Measurements from ENCODE around the gene PRKX. TPM values are rescaled to one million over a fixed set of nuclear protein-coding genes. Genes with fewer than 3 reads are reported as not detected.

PRKX gene
- total and polyA plus RNA-seq, 2 of the 4 experiments (the other 2 are of a cell fraction): 7.2 to 14.9 TPM

DNA sequence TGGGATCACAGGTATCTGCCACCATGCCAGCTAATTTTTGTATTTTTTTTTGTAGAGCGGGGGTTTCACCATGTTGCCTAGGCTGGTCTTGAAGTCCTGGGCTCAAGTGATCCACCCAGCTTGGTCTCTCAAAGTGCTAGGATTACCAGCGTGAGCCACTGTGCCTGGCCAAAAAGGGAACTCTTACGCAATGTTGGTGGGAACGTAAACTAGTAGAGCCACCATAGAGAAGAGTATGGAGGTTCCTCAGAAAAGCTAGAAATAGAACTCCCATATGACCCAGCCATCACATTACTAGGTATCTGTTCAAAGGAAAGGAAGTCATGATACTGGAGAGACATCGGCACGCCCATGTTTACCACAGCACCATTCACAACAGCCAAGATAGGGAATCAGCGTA lies 85.9 kb downstream of the PRKX start:
- Histone ChIP-seq H3K4me1 (ENCODE audit: control insufficient read depth, insufficient read depth, low read length) (no peaks in the 10 kb centered on the region), H3K23ac (ENCODE audit: low read depth, low read length) (no peak overlapping the region), H4K91ac (ENCODE audit: insufficient read depth, low read depth, low read length) (no peak overlapping the region), H2BK15ac (ENCODE audit: low read depth, low read length) (no peak overlapping the region), H3K56ac (ENCODE audit: extremely low read depth, insufficient read depth, low read length) (no peak overlapping the region), H3K9ac (ENCODE audit: low read depth, low read length) (no peak overlapping the region), H3K79me1 (ENCODE audit: low read depth in 1 of 2, low read length in 2 of 2) (no peaks in the 10 kb centered on the region), H3K9me1 (ENCODE audit: insufficient read depth, low read length) (no peaks in the 10 kb centered on the region), H2BK120ac (ENCODE audit: low read depth, low read length) (no peak overlapping the region), H3K14ac (replicated peaks; ENCODE audit: low read depth, low read length) (no peak overlapping the region), H3K4me3 (ENCODE audit: insufficient read depth, low read depth, low read length) (no peak overlapping the region), H2BK20ac (ENCODE audit: low read depth, low read length) (no peak overlapping the region), H3K4ac (ENCODE audit: low read depth, low read length) (no peak overlapping the region), H2AK9ac (replicated peaks; ENCODE audit: low read depth, low read length, poor library complexity) (no peak overlapping the region), H4K20me1 (ENCODE audit: insufficient read depth, low read length) (no peaks in the 10 kb centered on the region), H3K27me3 (ENCODE audit: control insufficient read depth, insufficient read depth, low read length) (no peaks in the 10 kb centered on the region), H3K18ac (ENCODE audit: low read depth, low read length) (no peak overlapping the region), H4K5ac (ENCODE audit: low read depth, low read length) (no peak overlapping the region), H3K27ac (ENCODE audit: insufficient read depth, low read length) (no peak overlapping the region), H2AK5ac (ENCODE audit: low read depth, low read length) (no peak overlapping the region), H3K9me3 (ENCODE audit: control insufficient read depth, insufficient read depth, low read length) (no peaks in the 10 kb centered on the region), H2BK5ac (ENCODE audit: low read depth, low read length, poor library complexity, severe bottlenecking) (no peak overlapping the region), H3K4me2 (ENCODE audit: low read depth, low read length) (no peak overlapping the region), H4K8ac (ENCODE audit: low read depth in 2 of 2, low read length in 2 of 2) (no peak overlapping the region), H3K36me3 (ENCODE audit: control insufficient read depth, insufficient read depth, low read length) (peaks cover 6% of the 10 kb centered on the region; the same call in 1 of the 2 replicates), H2AFZ (replicated peaks; ENCODE audit: low read length, poor library complexity) (no peak overlapping the region)
- CTCF ChIA-PET: no interaction called here
- TF ChIP-seq CEBPB (IDR thresholded peaks at IDR 0.05; ENCODE audit: low read depth, low read length): peak; percentile 79
- TF ChIP-seq POLR2A (IDR thresholded peaks at IDR 0.05; ENCODE audit: low read depth, low read length): no peak
- in situ Hi-C loops (cut with MboI; ENCODE audit: low sequenced_read_pairs) (loop anchor here (25.0 kb wide), 2 partner anchors 515 to 740 kb away; no protein-coding TSS in a partner anchor), dilution Hi-C loops (cut with HindIII; ENCODE audit: low sequenced_read_pairs, unreplicated experiment) (no loop called here), intact Hi-C loops (cut with micrococcal nuclease) (no loop called here)
- ATAC-seq (ENCODE audit: low read depth) (no peak), DNase-seq (no peak)
- no TSS peak for BruUV-seq (replicated peaks)
- POLR2A ChIA-PET (ENCODE audit: unreplicated experiment): no interaction called here
- 100% methylated on average over 1 of the region's 7 CpGs; no CpG with 5 or more reads in 1 of the 2 experiments for WGBS, 2 experiments (ENCODE audit: extremely low coverage in 2 of 2, insufficient read length in 1 of 2)
